Loucy (cell line): ENCODE measurements around the gene SLC25A18.

Experiments used
- EZH2phosphoT487 ChIP-seq: fragments of 200-600 bp; IDR thresholded peaks from 2 replicates; pipeline ENCODE4 v1.6.1; 2018; ENCODE audit warnings: antibody characterized with exemption, mild to moderate bottlenecking, moderate library complexity, borderline replicate concordance
- TF ChIP-seq, protein P1 (sequence below): fragments of 200-600 bp; sonication (generic); conservative IDR thresholded peaks from 2 replicates; pipeline ENCODE4 v1.5.1; 2014; ENCODE audit warnings: mild to moderate bottlenecking, antibody characterized with exemption, low read length

DNA sequence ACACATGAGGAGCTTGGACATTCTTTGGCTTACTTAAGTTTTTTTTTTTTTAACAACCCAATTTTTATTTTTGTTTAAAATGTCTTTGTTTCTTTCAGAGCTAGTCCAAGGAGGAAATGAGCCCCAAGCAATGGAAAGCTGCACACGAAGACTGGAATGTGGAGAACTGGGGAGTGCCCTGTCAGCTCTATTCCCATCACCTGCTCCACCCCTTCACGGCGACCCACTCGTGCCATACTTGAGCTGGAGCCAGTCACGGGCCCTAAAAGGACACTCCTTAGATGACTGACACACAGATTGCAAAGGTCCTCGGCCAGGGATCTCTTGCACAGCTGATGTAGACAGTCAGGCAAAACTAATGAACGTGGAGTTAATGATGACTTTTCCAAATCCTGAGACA lies 10.6 kb upstream of the SLC25A18 start:
- TF ChIP-seq, protein P1, sequence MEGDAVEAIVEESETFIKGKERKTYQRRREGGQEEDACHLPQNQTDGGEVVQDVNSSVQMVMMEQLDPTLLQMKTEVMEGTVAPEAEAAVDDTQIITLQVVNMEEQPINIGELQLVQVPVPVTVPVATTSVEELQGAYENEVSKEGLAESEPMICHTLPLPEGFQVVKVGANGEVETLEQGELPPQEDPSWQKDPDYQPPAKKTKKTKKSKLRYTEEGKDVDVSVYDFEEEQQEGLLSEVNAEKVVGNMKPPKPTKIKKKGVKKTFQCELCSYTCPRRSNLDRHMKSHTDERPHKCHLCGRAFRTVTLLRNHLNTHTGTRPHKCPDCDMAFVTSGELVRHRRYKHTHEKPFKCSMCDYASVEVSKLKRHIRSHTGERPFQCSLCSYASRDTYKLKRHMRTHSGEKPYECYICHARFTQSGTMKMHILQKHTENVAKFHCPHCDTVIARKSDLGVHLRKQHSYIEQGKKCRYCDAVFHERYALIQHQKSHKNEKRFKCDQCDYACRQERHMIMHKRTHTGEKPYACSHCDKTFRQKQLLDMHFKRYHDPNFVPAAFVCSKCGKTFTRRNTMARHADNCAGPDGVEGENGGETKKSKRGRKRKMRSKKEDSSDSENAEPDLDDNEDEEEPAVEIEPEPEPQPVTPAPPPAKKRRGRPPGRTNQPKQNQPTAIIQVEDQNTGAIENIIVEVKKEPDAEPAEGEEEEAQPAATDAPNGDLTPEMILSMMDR, result no peak
- TF ChIP-seq EZH2phosphoT487, result no peak
